H1 (cell line): ENCODE data around the gene RELL1. TPM values are rescaled to one million over a fixed set of nuclear protein-coding genes. Genes with fewer than 3 reads are reported as not detected.

Experiments
- CTCF ChIA-PET: fragments of 300-600 bp; sonication (Branson Sonifier 250); formaldehyde crosslinking; loops from one replicate; lab custom pipeline; 2021; ENCODE audit not compliant: partially characterized antibody; lab: Charles Lee
- POLR2A ChIA-PET: fragments of 300-600 bp; sonication (Branson Sonifier 250); formaldehyde crosslinking; loops from one replicate; lab custom pipeline; 2021; ENCODE audit warnings: inconsistent platforms; ENCODE audit not compliant: partially characterized antibody; lab: Charles Lee
- DNase-seq, 2 experiments: peaks; one replicate each; pipeline versions ENCODE4 v3.0.0 to v3.0.0-alpha.2; 2010 to 2022; ENCODE audit warnings: low spot score in 2 of 2, low read depth in 1 of 2, mixed read lengths in 1 of 2
- FAIRE-seq: peaks from 2 replicates; lab custom pipeline; 2011; peaks lifted over from hg19 to GRCh38; lab: Jason Lieb, UNC
- H2AFZ ChIP-seq: 2 replicates; pipeline ENCODE4 v1.8.1; 2012; ENCODE audit warnings: low read length, inconsistent platforms
- H2AK5ac ChIP-seq: 2 replicates; pipeline ENCODE4 v1.6.1; 2013; ENCODE audit warnings: low read depth, low read length
- H2BK120ac ChIP-seq: replicated peaks from 2 replicates; pipeline ENCODE3; 2013; ENCODE audit warnings: low read depth, low read length, inconsistent platforms
- H2BK12ac ChIP-seq: 2 replicates; pipeline ENCODE4 v1.6.1; 2013; ENCODE audit warnings: low read depth, low read length
- H2BK15ac ChIP-seq: 2 replicates; pipeline ENCODE4 v1.6.1; 2013; ENCODE audit warnings: low read length
- H2BK20ac ChIP-seq: 2 replicates; pipeline ENCODE4 v1.6.1; 2013; ENCODE audit warnings: low read length
- H2BK5ac ChIP-seq: 2 replicates; pipeline ENCODE4 v1.6.1; 2013; ENCODE audit warnings: low read depth, low read length
- H3K14ac ChIP-seq: 2 replicates; pipeline ENCODE4 v1.6.1; 2013; ENCODE audit warnings: inconsistent platforms; ENCODE audit not compliant: insufficient read length
- H3K18ac ChIP-seq: 2 replicates; pipeline ENCODE4 v1.6.1; 2013; ENCODE audit warnings: low read length; ENCODE audit errors: extremely low read depth
- H3K23ac ChIP-seq: 2 replicates; pipeline ENCODE4 v1.6.1; 2013; ENCODE audit warnings: inconsistent platforms; ENCODE audit not compliant: insufficient read length
- H3K23me2 ChIP-seq: 2 replicates; pipeline ENCODE4 v1.6.1; 2013; ENCODE audit warnings: low read depth, low read length
- H3K27ac ChIP-seq: 2 replicates; pipeline ENCODE4 v1.6.1; 2011; ENCODE audit warnings: low read depth, low read length, inconsistent platforms
- H3K27me3 ChIP-seq, 4 experiments: replicated peaks in 1 of 4; 1 replicate in 1 of 4; 2 replicates in 3 of 4; pipeline versions ENCODE4 v1.6.1 to v1.8.1; 2011 to 2013; ENCODE audit warnings: low read length in 3 of 4, mild to moderate bottlenecking in 3 of 4, inconsistent platforms in 2 of 4, mixed read lengths in 2 of 4, moderate library complexity in 1 of 4; ENCODE audit not compliant: control insufficient read depth in 3 of 4, insufficient read depth in 3 of 4; ENCODE audit errors: extremely low read depth in 1 of 4
- H3K36me3 ChIP-seq, 4 experiments: 2 replicates each; pipeline versions ENCODE4 v1.6.1 to v1.8.1; 2011 to 2013; ENCODE audit warnings: mild to moderate bottlenecking in 4 of 4, low read length in 3 of 4, moderate library complexity in 2 of 4, control low read depth in 1 of 4, inconsistent platforms in 1 of 4; ENCODE audit not compliant: insufficient read depth in 4 of 4, control insufficient read depth in 2 of 4
- H3K4ac ChIP-seq: replicated peaks from 2 replicates; pipeline ENCODE3; 2013; ENCODE audit warnings: low read length, low read depth, mixed read lengths, inconsistent platforms; ENCODE audit not compliant: insufficient read length
- H3K4me1 ChIP-seq, 4 experiments: replicated peaks in 1 of 4; 1 replicate in 1 of 4; 2 replicates in 3 of 4; pipeline versions ENCODE4 v1.6.1 to v1.8.1; 2011 to 2013; ENCODE audit warnings: low read length in 3 of 4, inconsistent platforms in 2 of 4, mixed read lengths in 1 of 4; ENCODE audit not compliant: insufficient read depth in 4 of 4, control insufficient read depth in 3 of 4
- H3K4me2 ChIP-seq, 2 experiments: 2 replicates each; pipeline versions ENCODE4 v1.6.1 to v1.8.1; 2011 to 2013; ENCODE audit warnings: low read depth in 2 of 2, low read length in 2 of 2, control low read depth in 1 of 2, inconsistent platforms in 1 of 2, mild to moderate bottlenecking in 1 of 2; ENCODE audit not compliant: insufficient read depth in 1 of 2
- H3K4me3 ChIP-seq, 4 experiments: fragments of 200-600, 300-600 bp in 1 of 4; sonication (generic), shearing (Covaris generic), sonication (Bioruptor Twin) in 1 of 4; 2 replicates each; pipeline versions ENCODE4 v1.5.1 to v1.8.1; 2011 to 2016; ENCODE audit warnings: low read length in 4 of 4, low read depth in 3 of 4, control low read depth in 2 of 4, inconsistent platforms in 2 of 4, mild to moderate bottlenecking in 2 of 4, mixed read lengths in 1 of 4, moderate library complexity in 1 of 4; ENCODE audit not compliant: insufficient read depth in 2 of 4; ENCODE audit errors: extremely low read depth in 1 of 4
- H3K56ac ChIP-seq: replicated peaks from 2 replicates; pipeline ENCODE3; 2013; ENCODE audit warnings: low read depth, mild to moderate bottlenecking, mixed read lengths, low read length, inconsistent platforms; ENCODE audit not compliant: insufficient read length
- H3K79me1 ChIP-seq: 2 replicates; pipeline ENCODE4 v1.6.1; 2013; ENCODE audit warnings: low read depth, low read length, control low read depth
- H3K79me2 ChIP-seq, 2 experiments: 2 replicates each; pipeline versions ENCODE4 v1.6.1 to v1.8.1; 2012 to 2013; ENCODE audit warnings: low read length in 2 of 2, mild to moderate bottlenecking in 2 of 2, inconsistent platforms in 1 of 2; ENCODE audit not compliant: insufficient read depth in 2 of 2, control insufficient read depth in 1 of 2
- H3K9ac ChIP-seq, 4 experiments: replicated peaks in 1 of 4; 1 replicate in 1 of 4; 2 replicates in 3 of 4; pipeline versions ENCODE4 v1.6.1 to v1.8.1; 2011 to 2013; ENCODE audit warnings: low read depth in 3 of 4, low read length in 3 of 4, control low read depth in 2 of 4, mild to moderate bottlenecking in 2 of 4, moderate library complexity in 2 of 4, inconsistent platforms in 1 of 4; ENCODE audit errors: extremely low read depth in 1 of 4
- H3K9me3 ChIP-seq, 2 experiments: 2 replicates each; pipeline versions ENCODE4 v1.6.1 to v1.8.1; 2012 to 2013; ENCODE audit warnings: mild to moderate bottlenecking in 2 of 2, moderate library complexity in 2 of 2, control low read depth in 1 of 2, inconsistent platforms in 1 of 2, low read depth in 1 of 2, low read length in 1 of 2, mixed read lengths in 1 of 2; ENCODE audit not compliant: insufficient read depth in 2 of 2
- H4K20me1 ChIP-seq, 2 experiments: replicated peaks in 1 of 2; 2 replicates each; pipeline versions ENCODE3 to v1.8.1; 2011 to 2013; ENCODE audit warnings: inconsistent platforms in 2 of 2, low read length in 2 of 2, mild to moderate bottlenecking in 1 of 2; ENCODE audit not compliant: insufficient read depth in 2 of 2, control insufficient read depth in 1 of 2
- H4K5ac ChIP-seq: 2 replicates; pipeline ENCODE4 v1.6.1; 2013; ENCODE audit warnings: low read length, low read depth, mixed read lengths, inconsistent platforms; ENCODE audit not compliant: insufficient read length
- H4K8ac ChIP-seq: 2 replicates; pipeline ENCODE4 v1.8.0; 2013; ENCODE audit warnings: mild to moderate bottlenecking, moderate library complexity, low read length, inconsistent platforms; ENCODE audit not compliant: insufficient read depth; ENCODE audit errors: extremely low read depth
- H4K91ac ChIP-seq: replicated peaks from 2 replicates; pipeline ENCODE3; 2013; ENCODE audit warnings: low read length, mixed read lengths, inconsistent platforms; ENCODE audit not compliant: insufficient read length
- GABPA ChIP-seq: IDR thresholded peaks from 2 replicates; pipeline ENCODE4 v1.6.1; 2011; ENCODE audit warnings: mild to moderate bottlenecking, low read length, moderate library complexity, borderline replicate concordance; ENCODE audit not compliant: insufficient read depth
- POLR2AphosphoS5 ChIP-seq: IDR thresholded peaks from 2 replicates; pipeline ENCODE4 v1.6.1; 2011; ENCODE audit warnings: low read depth, low read length
- SP4 ChIP-seq: IDR thresholded peaks from 2 replicates; pipeline ENCODE4 v1.6.1; 2012; ENCODE audit warnings: low read length, inconsistent platforms
- WGBS, 2 experiments: shearing (Covaris generic) in 1 of 2; methylation state at CpG; one replicate each; pipeline versions ENCODE4 v1.1.6 to v1.1.7; 2013 to 2015; ENCODE audit warnings: low lambda C conversion rate in 2 of 2, mixed read lengths in 2 of 2, inconsistent platforms in 1 of 2, low coverage in 1 of 2, missing lambda C conversion rate in 1 of 2; ENCODE audit not compliant: insufficient replicate concordance in 2 of 2, insufficient coverage in 1 of 2, insufficient read length in 1 of 2; ENCODE audit errors: extremely low coverage in 1 of 2, missing lambda C conversion rate in 1 of 2; 5-methylcytosine and 5-hydroxymethylcytosine counted together
- polyA plus RNA-seq, 7 experiments: library from polyadenylated mRNA; depleted of rRNA in 3 of 7; stranded (reverse) in 5 of 7; unstranded in 2 of 7; fragments of >200 nt in 5 of 7; fragments of 200-250 nt in 2 of 7; gene quantifications; 1 replicate in 5 of 7; 2 replicates in 1 of 7; 4 replicates in 1 of 7; pipeline versions ENCODE4 v1.2.1 to v1.2.3, GENCODE V29; 2011 to 2013; ENCODE audit warnings: missing spikeins in 2 of 7, mixed read lengths in 2 of 7
- total RNA-seq: library from RNA; stranded (reverse); fragmentation: NEBNext Ultra II Directional; extraction: Animal tissue kit (Norgen Biotek cat#: 25700); gene quantifications from 2 replicates; pipeline ENCODE4 v1.2.1, GENCODE V29; 2021
- TF ChIP-seq, protein P1 (sequence below): IDR thresholded peaks from 2 replicates; pipeline ENCODE4 v1.6.1; 2012; ENCODE audit warnings: inconsistent platforms
- TF ChIP-seq, protein P2 (sequence below): IDR thresholded peaks from 2 replicates; pipeline ENCODE4 v1.6.1; 2011; ENCODE audit warnings: low read length, improper control_type of control experiment

The RELL1 gene
- total and polyA plus RNA-seq, 2 of the 8 experiments (the other 6 are each of a cell fraction or from before 2014, with no cell fraction given), result 2.1 to 14.1 TPM

DNA sequence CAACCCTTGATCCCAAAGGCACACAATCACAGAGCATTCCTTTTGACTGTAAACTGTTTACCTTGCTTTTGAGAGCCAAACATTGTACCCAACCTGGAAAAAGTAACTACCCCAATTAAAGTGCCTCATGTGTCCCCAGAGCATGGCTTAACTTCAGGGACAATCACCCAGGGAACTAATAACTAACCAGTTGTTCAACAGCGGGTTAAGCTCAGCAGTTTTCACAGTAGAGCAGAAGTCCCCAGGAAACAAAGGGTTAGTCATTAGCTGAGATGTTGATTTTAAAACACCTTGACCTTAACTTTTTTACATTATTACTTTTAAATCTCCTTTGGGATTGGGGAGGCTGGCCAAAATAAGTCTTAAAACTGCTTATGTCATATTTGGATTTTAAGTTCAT is 94.8 kb downstream of the RELL1 start:
- TF ChIP-seq POLR2AphosphoS5 (no peak), SP4 (no peak), GABPA (no peak)
- TF ChIP-seq, protein P1, sequence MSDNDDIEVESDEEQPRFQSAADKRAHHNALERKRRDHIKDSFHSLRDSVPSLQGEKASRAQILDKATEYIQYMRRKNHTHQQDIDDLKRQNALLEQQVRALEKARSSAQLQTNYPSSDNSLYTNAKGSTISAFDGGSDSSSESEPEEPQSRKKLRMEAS, result no peak
- TF ChIP-seq, protein P2, sequence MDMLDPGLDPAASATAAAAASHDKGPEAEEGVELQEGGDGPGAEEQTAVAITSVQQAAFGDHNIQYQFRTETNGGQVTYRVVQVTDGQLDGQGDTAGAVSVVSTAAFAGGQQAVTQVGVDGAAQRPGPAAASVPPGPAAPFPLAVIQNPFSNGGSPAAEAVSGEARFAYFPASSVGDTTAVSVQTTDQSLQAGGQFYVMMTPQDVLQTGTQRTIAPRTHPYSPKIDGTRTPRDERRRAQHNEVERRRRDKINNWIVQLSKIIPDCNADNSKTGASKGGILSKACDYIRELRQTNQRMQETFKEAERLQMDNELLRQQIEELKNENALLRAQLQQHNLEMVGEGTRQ, result no peak
- no peak for DNase-seq
- peaks cover 0 to 8% (median 2%) of the 10 kb centered on the region in 4 experiments; a peak in 3 of 7 replicates for H3K4me1 ChIP-seq
- H3K14ac ChIP-seq, result no peak overlapping the region
- no peak overlapping the region for H2BK15ac ChIP-seq
- no peaks in the 10 kb centered on the region for H4K20me1 ChIP-seq
- no peak overlapping the region for H2BK12ac ChIP-seq
- no peak overlapping the region for H3K23ac ChIP-seq
- WGBS, 2 experiments, result 0% methylated on average over 1 of the region's 1 CpG; no CpG with 5 or more reads in 1 of the 2 experiments
- no peak overlapping the region for H3K4ac ChIP-seq
- H3K27me3 ChIP-seq, result no peaks in the 10 kb centered on the region
- no peak overlapping the region for H2BK120ac ChIP-seq
- no peak overlapping the region for H2BK5ac ChIP-seq
- no peak overlapping the region for H3K9ac ChIP-seq
- CTCF ChIA-PET, result interaction anchor here (1.0 to 2.2 kb wide), 5 partner anchors 10 to 138 kb away, joined by 3 to 8 read pairs (median 4); a partner anchor contains a TSS
- no peak overlapping the region for H3K18ac ChIP-seq
- no peaks in the 10 kb centered on the region for H3K36me3 ChIP-seq
- POLR2A ChIA-PET, result no interaction called here
- no peaks in the 10 kb centered on the region for H3K9me3 ChIP-seq
- no peaks in the 10 kb centered on the region for H3K79me1 ChIP-seq
- H3K79me2 ChIP-seq, result no peaks in the 10 kb centered on the region
- H3K27ac ChIP-seq, result no peak overlapping the region
- no peak overlapping the region for H2AK5ac ChIP-seq
- H4K5ac ChIP-seq, result no peak overlapping the region
- H2BK20ac ChIP-seq, result no peak overlapping the region
- H3K56ac ChIP-seq, result no peak overlapping the region
- no peak overlapping the region for H2AFZ ChIP-seq
- no peak overlapping the region for H3K4me2 ChIP-seq
- no peak for FAIRE-seq
- no peak overlapping the region for H4K8ac ChIP-seq
- H3K4me3 ChIP-seq, result no peak overlapping the region
- no peak overlapping the region for H4K91ac ChIP-seq
- no peaks in the 10 kb centered on the region for H3K23me2 ChIP-seq
